T-helper 9 cell (primary cell): ENCODE results near the gene BCL11A.

ENCODE experiments used
- DNase-seq: peaks from one replicate; pipeline ENCODE4 v3.0.0-alpha.2; 2020

BCL11A gene

GRCh38 chr2:60544062-60544461, 9.4 kb downstream of the BCL11A start:
- DNase-seq: no peak

- DNase-seq: no peak
Observed at GRCh38 chr2:60541056-60541651, 12.3 kb downstream of the BCL11A start.

GRCh38 chr2:60540074-60540473, 13.4 kb downstream of the BCL11A start:
- no peak for DNase-seq

DNA sequence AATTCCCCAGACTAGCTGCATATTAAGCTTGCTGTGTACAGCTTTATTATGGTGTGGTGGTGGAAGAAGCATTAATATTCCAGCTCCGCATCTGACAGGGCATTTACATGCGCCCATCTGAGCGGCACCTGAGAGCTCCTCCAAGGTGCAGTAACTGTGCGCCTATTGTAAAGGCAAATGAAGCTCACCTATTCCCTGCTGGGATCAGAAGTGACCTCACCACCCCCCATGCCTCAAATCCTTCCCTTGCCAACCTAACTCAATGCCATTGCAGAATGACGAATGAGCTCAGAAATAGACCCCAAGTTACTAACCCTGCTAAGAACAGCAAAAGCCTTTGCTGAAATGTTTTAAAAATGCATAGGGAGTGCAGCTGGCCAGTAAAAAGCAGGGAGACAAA, 14.3 kb downstream of the BCL11A start:
- no peak for DNase-seq

GRCh38 chr2:60538101-60538500, 15.4 kb downstream of the BCL11A start:
- no peak for DNase-seq

- no peak for DNase-seq
Observed at GRCh38 chr2:60536746-60537145, 16.7 kb downstream of the BCL11A start.

DNA sequence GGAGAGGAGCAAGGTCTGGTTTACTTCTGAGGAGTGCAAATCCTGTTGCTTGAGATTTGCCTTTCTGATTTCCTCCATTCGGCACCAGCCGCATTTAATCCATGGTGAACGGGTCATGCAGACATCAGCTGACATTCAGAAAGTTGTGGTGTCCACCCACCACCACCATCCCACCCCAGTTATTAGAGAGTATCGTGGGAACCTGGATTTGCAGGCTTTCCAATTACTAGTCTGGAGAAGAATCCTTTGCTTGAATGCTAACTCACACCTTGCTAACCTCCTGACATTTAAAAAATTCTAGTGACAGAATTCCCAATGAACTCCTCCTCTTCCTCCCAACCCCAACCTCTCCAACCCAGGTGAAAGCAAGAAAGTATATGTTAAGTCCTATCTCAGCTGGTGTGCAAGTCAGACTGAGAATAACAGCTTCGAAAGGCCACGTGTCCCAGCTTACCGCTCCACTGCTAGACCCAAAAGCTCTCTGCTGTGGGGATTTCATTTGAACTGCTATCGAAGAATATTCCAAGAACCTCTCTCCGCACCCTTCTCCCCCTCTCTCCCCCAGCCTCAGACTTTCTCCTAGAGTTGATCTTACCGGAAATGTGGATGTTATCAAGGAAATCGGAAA, 17.7 kb downstream of the BCL11A start:
- DNase-seq: no peak

- DNase-seq: no peak
Observed at GRCh38 chr2:60534892-60535684, 18.4 kb downstream of the BCL11A start.

DNA sequence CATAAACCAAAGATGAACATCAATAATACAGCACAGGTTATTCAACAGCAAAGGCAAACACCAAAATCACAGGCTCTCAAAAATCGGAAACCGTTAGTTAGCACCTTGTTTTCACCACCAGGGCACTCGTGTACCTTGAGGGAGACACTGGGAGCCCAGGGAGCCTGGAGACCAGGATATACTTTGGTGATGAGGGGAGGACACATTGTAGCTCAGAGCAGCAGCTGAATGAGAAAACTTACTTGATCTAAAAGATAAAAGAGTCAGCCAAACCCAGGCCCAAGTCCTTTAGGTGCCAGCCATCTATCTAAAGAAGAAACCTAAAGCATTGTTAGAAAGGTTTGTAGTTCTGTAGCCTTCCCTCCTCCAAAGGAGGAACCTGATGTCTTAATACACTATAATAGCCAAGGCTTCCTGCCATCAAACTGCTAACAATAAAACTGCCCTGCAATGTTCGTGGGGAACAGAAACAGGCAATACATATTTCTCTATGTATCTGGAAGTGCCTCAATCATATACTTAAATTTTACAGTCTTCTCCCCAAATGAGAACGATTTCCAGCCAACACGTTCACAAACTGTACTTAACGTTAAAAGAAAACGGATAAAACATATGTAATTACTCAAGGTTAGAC, 19.3 kb downstream of the BCL11A start:
- DNase-seq: no peak

DNA sequence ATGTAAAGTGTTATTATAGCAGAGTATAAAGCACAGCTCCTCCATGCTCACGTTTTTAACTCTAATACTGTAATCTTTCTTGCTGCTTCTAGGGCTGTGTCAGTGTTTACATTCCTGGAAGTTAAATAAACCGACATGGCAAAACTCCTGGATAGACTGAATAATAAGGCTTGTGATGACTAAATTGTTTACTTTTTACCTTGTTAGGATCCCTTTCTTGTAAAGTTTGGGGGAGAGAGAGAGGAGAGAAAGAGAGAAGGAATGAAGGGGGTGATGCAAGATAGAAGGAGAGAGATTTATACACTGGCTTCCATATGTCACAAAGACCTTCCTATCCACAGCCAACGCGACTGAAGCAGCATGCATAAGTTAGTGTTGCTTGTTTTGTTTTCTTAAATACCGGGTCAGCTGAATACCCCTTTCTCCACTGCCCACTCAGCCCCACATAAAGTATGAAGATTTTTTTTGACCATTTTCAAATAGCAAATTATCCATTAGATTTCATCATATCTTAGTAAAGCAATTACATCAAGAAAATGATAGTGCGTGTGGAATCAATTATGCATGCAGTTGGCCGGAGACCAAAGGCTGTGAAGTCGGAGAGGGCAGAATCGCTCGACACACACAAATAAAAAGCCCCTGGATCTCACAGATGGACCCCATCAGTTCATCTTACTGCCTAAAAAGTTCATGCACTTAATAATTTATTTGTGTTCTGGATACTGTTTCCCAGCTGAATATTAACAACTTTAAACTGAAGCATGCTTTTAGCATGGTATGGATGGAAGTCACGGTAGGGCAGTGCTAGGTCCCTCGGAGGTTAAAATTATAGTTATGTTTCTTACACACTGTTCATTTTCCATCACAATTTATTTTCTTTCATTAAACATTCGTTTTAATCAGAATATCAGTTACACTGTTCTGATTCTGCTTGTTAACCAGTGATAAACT, 20.1 kb downstream of the BCL11A start:
- DNase-seq: no peak

DNA sequence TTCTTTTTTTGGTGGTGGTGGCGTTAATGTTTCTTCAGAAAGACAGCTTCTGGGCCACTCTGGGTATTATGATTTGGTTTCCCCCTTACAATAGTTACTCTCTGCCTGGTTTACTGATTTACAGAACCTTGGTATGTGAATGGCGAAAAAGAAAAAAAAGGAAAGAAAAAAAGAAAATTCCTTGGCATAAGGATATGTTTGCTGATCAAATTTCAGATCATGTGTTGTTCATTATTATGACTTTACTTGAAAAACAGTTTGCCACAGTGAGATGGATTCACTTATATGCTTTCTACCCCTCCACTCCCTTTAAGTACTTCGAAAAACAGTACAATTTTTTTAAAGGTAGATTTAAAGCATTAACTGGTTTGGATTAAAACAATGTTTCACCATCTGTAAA, 21.0 kb downstream of the BCL11A start:
- DNase-seq: no peak

DNA sequence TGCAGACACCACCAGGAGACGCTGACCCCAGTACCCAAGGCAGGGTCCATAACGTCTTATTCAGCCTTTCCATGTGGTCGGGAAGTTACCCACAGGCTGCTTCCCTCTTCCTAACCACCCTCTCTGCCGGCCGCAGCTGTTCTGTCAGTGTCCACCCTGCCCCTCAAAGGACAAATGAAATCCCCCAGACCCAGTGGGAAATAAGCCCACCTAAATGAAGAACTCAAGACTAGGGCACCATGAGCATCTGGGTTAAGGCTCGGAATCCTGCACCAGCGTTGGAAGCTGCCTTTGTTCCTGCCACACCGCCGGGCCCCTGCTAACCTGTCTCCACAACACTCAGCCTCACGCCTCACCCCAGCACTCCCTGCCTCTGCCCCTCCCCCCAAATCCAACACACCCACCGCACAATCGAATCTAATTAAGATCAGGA, 21.7 kb downstream of the BCL11A start:
- DNase-seq: no peak

- no peak for DNase-seq
Observed at GRCh38 chr2:60530660-60531281, 22.7 kb downstream of the BCL11A start.

DNA sequence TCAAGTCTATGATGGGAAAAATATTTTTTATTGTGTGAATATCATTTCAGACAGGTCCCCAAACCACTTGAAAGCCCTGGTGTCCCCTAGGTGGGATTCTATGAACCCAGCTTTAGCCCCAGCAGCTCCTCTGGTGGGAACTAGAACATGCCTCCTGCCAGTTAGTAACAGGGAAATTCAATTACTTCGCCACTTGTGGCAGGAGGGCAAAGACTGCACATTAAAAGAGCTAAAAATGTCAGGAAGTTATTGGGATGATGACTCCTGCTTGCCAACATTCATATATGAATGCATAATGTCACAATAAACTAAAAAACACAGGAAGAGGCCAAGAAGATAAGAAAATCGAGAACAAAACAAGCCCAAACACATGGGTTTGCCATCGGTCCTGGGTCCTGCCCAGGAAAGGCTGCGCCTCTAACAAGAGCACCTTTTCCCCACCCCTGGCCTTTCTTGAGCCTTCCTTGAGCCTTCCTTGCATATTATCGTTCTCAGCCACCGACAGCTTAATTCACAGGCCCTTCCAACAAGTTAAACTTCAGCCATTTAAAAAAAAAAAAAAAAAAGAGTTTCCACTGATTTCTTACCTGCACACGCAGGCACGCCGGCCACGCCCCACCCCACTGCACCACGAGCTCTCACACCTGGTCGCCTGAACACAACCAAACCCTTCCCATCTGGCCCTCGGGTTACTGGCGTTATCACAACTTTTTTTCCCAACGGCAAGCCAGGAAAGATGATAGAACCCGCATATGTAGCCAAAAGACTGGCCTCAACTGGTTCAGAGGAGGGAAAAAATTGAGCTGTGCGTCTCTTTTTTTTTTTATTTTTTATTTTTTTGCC, 23.4 kb downstream of the BCL11A start:
- no peak for DNase-seq

- no peak for DNase-seq
Observed at GRCh38 chr2:60529136-60529784, 24.2 kb downstream of the BCL11A start.

GRCh38 chr2:60528281-60529020, 25.0 kb downstream of the BCL11A start:
- no peak for DNase-seq

DNA sequence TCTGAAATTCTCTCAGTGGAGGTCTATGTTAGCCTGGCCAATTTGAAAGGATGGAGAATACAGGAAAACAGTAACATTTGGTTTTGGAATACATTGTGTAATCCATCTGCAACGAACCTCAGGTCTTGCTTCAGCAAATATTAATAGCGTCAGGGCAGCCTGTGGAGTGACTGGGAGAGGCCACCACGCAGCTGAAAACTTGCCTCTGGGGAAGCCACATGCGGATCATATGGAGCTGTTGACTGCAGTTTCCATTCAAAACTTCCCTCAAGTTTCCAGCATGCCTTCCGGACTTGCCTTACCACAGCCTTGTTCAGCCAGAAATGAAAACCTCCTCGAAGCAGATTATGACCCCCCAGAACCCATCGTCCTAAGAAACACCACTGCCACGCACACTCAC, 25.7 kb downstream of the BCL11A start:
- no peak for DNase-seq

- no peak for DNase-seq
Observed at GRCh38 chr2:60526623-60527022, 26.8 kb downstream of the BCL11A start.

DNA sequence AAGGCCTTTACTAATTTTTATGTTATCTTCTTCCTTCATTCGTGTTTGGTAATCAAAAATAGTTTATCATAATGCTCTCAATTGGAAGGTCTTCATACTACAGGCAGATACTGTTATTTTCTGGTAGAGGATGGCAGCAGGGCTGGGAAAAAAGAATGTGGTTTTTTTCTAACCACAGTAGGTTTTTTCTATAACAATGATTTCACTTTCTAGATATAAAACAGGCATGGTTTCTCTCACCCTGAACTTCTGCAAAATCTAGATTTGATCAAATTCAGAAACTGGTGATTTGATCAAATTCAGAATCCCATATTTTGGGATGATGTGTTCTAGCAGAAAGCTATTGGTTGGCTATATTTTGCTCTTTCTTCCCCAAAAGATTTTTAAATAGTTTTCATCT, 27.6 kb downstream of the BCL11A start:
- DNase-seq: no peak

- no peak for DNase-seq
Observed at GRCh38 chr2:60524874-60525273, 28.6 kb downstream of the BCL11A start.
